Smooth muscle cell (in vitro differentiated cells): ENCODE measurements around the gene CARMIL1. TPM values are rescaled to one million over a fixed set of nuclear protein-coding genes. Genes with fewer than 3 reads are reported as not detected.

Source experiments
- DNase-seq: peaks from one replicate; lab custom pipeline; 2025; ENCODE audit not compliant: unreplicated experiment; lab: John Stamatoyannopoulos, UW
- H2AFZ ChIP-seq: fragments of 200-600 bp; sonication (generic); 2 replicates; pipeline ENCODE4 v1.6.0; 2016; ENCODE audit warnings: antibody characterized with exemption, low read depth, mild to moderate bottlenecking
- H3F3A ChIP-seq: fragments of 200-600 bp; sonication (generic); 2 replicates; pipeline ENCODE4 v1.6.0; 2017; ENCODE audit warnings: antibody characterized with exemption, low read depth
- H3K27ac ChIP-seq: fragments of 200-600 bp; sonication (generic); 2 replicates; pipeline ENCODE4 v1.5.1; 2016; ENCODE audit warnings: low read depth, mild to moderate bottlenecking
- H3K27me3 ChIP-seq: fragments of 200-600 bp; sonication (generic); 2 replicates; pipeline ENCODE4 v1.6.1; 2016; ENCODE audit warnings: low read depth, mild to moderate bottlenecking
- H3K36me3 ChIP-seq: fragments of 200-600 bp; sonication (generic); 2 replicates; pipeline ENCODE4 v1.5.1; 2016; ENCODE audit warnings: low read depth
- H3K4me1 ChIP-seq: fragments of 200-600 bp; sonication (generic); 2 replicates; pipeline ENCODE4 v1.5.1; 2016; ENCODE audit warnings: low read depth
- H3K4me2 ChIP-seq: fragments of 200-600 bp; sonication (generic); 2 replicates; pipeline ENCODE4 v1.6.0; 2016; ENCODE audit warnings: mild to moderate bottlenecking
- H3K4me3 ChIP-seq: fragments of 200-600 bp; sonication (generic); 2 replicates; pipeline ENCODE4 v1.5.1; 2016; ENCODE audit warnings: mild to moderate bottlenecking
- H3K79me2 ChIP-seq: fragments of 200-600 bp; sonication (generic); 2 replicates; pipeline ENCODE4 v1.6.0; 2016; ENCODE audit warnings: low read depth, mild to moderate bottlenecking
- H3K9ac ChIP-seq: fragments of 200-600 bp; sonication (generic); 2 replicates; pipeline ENCODE4 v1.6.0; 2016; ENCODE audit warnings: low read depth
- H3K9me3 ChIP-seq: fragments of 200-600 bp; sonication (generic); replicated peaks from 2 replicates; pipeline ENCODE4 v1.5.1; 2016; ENCODE audit warnings: low read depth
- H4K20me1 ChIP-seq: fragments of 200-600 bp; sonication (generic); 2 replicates; pipeline ENCODE4 v1.6.0; 2016; ENCODE audit warnings: low read depth
- CTCF ChIP-seq: fragments of 200-600 bp; sonication (generic); IDR thresholded peaks from 2 replicates; pipeline ENCODE4 v1.5.1; 2017; ENCODE audit warnings: borderline replicate concordance, mild to moderate bottlenecking, antibody characterized with exemption; ENCODE audit not compliant: insufficient read depth, poor library complexity, severe bottlenecking
- WGBS: methylation state at CpG from one replicate; pipeline ENCODE4 v1.1.7; 2016; ENCODE audit warnings: low lambda C conversion rate; 5-methylcytosine and 5-hydroxymethylcytosine counted together
- polyA plus RNA-seq: library from polyadenylated mRNA; unstranded; fragments of >200 nt; fragmentation: Nextera tagmentation; extraction: Ambion mirVana; gene quantifications from 2 replicates; pipeline ENCODE4 v1.2.1, GENCODE V29; 2016
- total RNA-seq: library from RNA; depleted of rRNA; stranded (reverse); fragments of >200 nt; gene quantifications from 2 replicates; pipeline ENCODE4 v1.2.3, GENCODE V29; 2014

CARMIL1 gene
- total and polyA plus RNA-seq, 2 experiments from 2014 or later: 7.6 to 24.1 TPM

DNA sequence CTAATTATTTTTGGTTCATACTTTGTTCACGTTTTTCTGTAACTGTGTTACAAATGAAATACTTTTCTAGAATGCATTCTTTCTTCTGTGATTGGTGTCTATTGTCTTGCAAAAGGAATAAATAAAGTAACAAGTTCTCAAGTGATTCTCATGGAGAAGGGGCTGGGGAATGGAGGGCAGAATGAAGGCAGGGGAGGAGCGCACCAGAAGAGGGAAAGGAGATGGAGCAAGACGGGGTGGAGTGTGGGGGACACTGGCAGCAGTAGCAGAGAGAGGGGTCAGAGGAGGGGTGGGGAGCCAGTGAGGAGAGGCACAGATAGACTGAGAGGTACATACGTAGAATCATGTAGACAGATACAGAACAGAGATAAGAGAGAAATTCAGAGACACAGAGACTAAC, 136.5 kb downstream of the CARMIL1 start:
- Histone ChIP-seq H3K79me2 (no peaks in the 10 kb centered on the region), H3K36me3 (no peaks in the 10 kb centered on the region), H4K20me1 (peaks cover 19% of the 10 kb centered on the region), H3K4me3 (no peak overlapping the region), H3K4me1 (peaks cover 9% of the 10 kb centered on the region), H3K9me3 (no peaks in the 10 kb centered on the region), H3F3A (no peaks in the 10 kb centered on the region), H3K27me3 (no peaks in the 10 kb centered on the region), H2AFZ (no peak overlapping the region), H3K27ac (no peak overlapping the region), H3K9ac (no peak overlapping the region), H3K4me2 (no peak overlapping the region)
- no peak for TF ChIP-seq CTCF
- no peak for DNase-seq
- WGBS: 87% methylated on average over 4 of the region's 4 CpGs

- no peak for DNase-seq
- Histone ChIP-seq H3K36me3 (no peaks in the 10 kb centered on the region), H3K79me2 (no peaks in the 10 kb centered on the region), H3K4me3 (no peak overlapping the region), H3K27me3 (no peaks in the 10 kb centered on the region), H4K20me1 (peaks cover 19% of the 10 kb centered on the region), H3K4me2 (peak overlapping the region; percentile 7), H2AFZ (no peak overlapping the region), H3K4me1 (peaks cover 9% of the 10 kb centered on the region), H3K9me3 (no peaks in the 10 kb centered on the region), H3F3A (no peaks in the 10 kb centered on the region), H3K27ac (no peak overlapping the region), H3K9ac (no peak overlapping the region)
- no peak for TF ChIP-seq CTCF
- 17% methylated on average over 2 of the region's 2 CpGs for WGBS
These were observed 138.0 kb downstream of the CARMIL1 start for GRCh38 chr6:25417046-25417605.

GRCh38 chr6:25418454-25419052, 139.4 kb downstream of the CARMIL1 start:
- Histone ChIP-seq H3K4me3 (no peak overlapping the region), H3F3A (no peaks in the 10 kb centered on the region), H3K9ac (no peak overlapping the region), H3K4me2 (no peak overlapping the region), H3K4me1 (peaks cover 9% of the 10 kb centered on the region), H3K27me3 (no peaks in the 10 kb centered on the region), H3K27ac (no peak overlapping the region), H3K79me2 (no peaks in the 10 kb centered on the region), H4K20me1 (peaks cover 19% of the 10 kb centered on the region), H3K36me3 (no peaks in the 10 kb centered on the region), H2AFZ (no peak overlapping the region), H3K9me3 (no peaks in the 10 kb centered on the region)
- WGBS: 57% methylated on average over 5 of the region's 5 CpGs
- TF ChIP-seq CTCF: no peak
- DNase-seq: no peak

GRCh38 chr6:25419879-25420278, 140.7 kb downstream of the CARMIL1 start:
- Histone ChIP-seq H3K27me3 (no peaks in the 10 kb centered on the region), H3K36me3 (no peaks in the 10 kb centered on the region), H3K4me1 (peaks cover 9% of the 10 kb centered on the region), H2AFZ (no peak overlapping the region), H3K4me3 (no peak overlapping the region), H3K4me2 (no peak overlapping the region), H3K9me3 (no peaks in the 10 kb centered on the region), H3K9ac (no peak overlapping the region), H3K27ac (no peak overlapping the region), H3K79me2 (no peaks in the 10 kb centered on the region), H4K20me1 (peaks cover 15% of the 10 kb centered on the region), H3F3A (no peaks in the 10 kb centered on the region)
- no peak for DNase-seq
- 98% methylated on average over 5 of the region's 5 CpGs for WGBS
- TF ChIP-seq CTCF: no peak
